MCF 10A (cell line): ENCODE measurements around the gene THUMPD1. TPM values are rescaled to one million over a fixed set of nuclear protein-coding genes. Genes with fewer than 3 reads are reported as not detected.

Source experiments
- BruUV-seq: library from RNA; stranded (reverse); fragments of 400-500 nt; replicated peaks from 2 replicates; lab custom pipeline; 2021; lab: Mats Ljungman, UMichigan
- CTCF ChIA-PET: fragments of 300-600 bp; sonication (Branson Sonifier 250); formaldehyde crosslinking; extraction: SDS; loops from one replicate; lab custom pipeline; 2021; ENCODE audit warnings: antibody characterized with exemption, inconsistent platforms; lab: Yijun Ruan, JAX
- POLR2A ChIA-PET: fragments of 300-600, 350-650 bp; sonication (Branson Sonifier 250); formaldehyde crosslinking; extraction: SDS; loops from one replicate; lab custom pipeline; 2020; ENCODE audit warnings: antibody characterized with exemption, inconsistent platforms; lab: Yijun Ruan, JAX
- DNase-seq: peaks from one replicate; pipeline ENCODE4 v3.0.0-alpha.2; 2018; ENCODE audit not compliant: unreplicated experiment
- H3K27ac Mint-ChIP-seq: one replicate; pipeline ENCODE4 v1.8.0; 2022; ENCODE audit warnings: mild to moderate bottlenecking, low read depth, mixed read lengths; ENCODE audit not compliant: unreplicated experiment
- H3K27me3 Mint-ChIP-seq: one replicate; pipeline ENCODE4 v1.8.0; 2022; ENCODE audit warnings: mixed read lengths; ENCODE audit not compliant: insufficient read depth, unreplicated experiment
- H3K36me3 Mint-ChIP-seq: one replicate; pipeline ENCODE4 v1.8.0; 2022; ENCODE audit warnings: mild to moderate bottlenecking, moderate library complexity, mixed read lengths; ENCODE audit not compliant: insufficient read depth, unreplicated experiment
- H3K4me1 Mint-ChIP-seq: one replicate; pipeline ENCODE4 v1.8.0; 2022; ENCODE audit warnings: mixed read lengths; ENCODE audit not compliant: insufficient read depth, unreplicated experiment
- H3K4me3 Mint-ChIP-seq: one replicate; pipeline ENCODE4 v1.8.0; 2022; ENCODE audit warnings: mild to moderate bottlenecking, moderate library complexity, mixed read lengths; ENCODE audit not compliant: unreplicated experiment
- H3K9me3 Mint-ChIP-seq: one replicate; pipeline ENCODE4 v1.8.0; 2022; ENCODE audit warnings: mixed read lengths; ENCODE audit not compliant: unreplicated experiment
- CTCF ChIP-seq: fragments of 200-600 bp; IDR thresholded peaks from one replicate; pipeline ENCODE4 v1.8.0; 2022; ENCODE audit warnings: antibody characterized with exemption, mild to moderate bottlenecking; ENCODE audit not compliant: unreplicated experiment
- intact Hi-C: fragments of 100-400 bp; cut with micrococcal nuclease; formaldehyde crosslinking; loops from 2 replicates; pipeline ENCODE4 v1.14.1; 2022
- total RNA-seq: library from RNA; stranded (reverse); gene quantifications from 2 replicates; pipeline ENCODE4 v1.2.3, GENCODE V29; 2022

The THUMPD1 gene
- total RNA-seq, 1 experiment from 2014 or later: 26.5 TPM

GRCh38 chr16:20747030-20747816 is 5.6 kb upstream of the THUMPD1 start:
- no peaks in the 10 kb centered on the region for H3K4me1 Mint-ChIP-seq
- H3K4me3 Mint-ChIP-seq: no peak overlapping the region
- no peak overlapping the region for H3K27ac Mint-ChIP-seq
- peaks cover 9% of the 10 kb centered on the region for H3K27me3 Mint-ChIP-seq
- no TSS peak for BruUV-seq
- TF ChIP-seq CTCF: no peak
- POLR2A ChIA-PET: no interaction called here
- H3K36me3 Mint-ChIP-seq: peaks cover 6% of the 10 kb centered on the region
- CTCF ChIA-PET: interaction anchor here (1.1 kb wide), 1 partner anchor 28 kb away, joined by 3 read pairs; no protein-coding TSS in a partner anchor
- DNase-seq: no peak
- intact Hi-C loops: no loop called here
- H3K9me3 Mint-ChIP-seq: peaks cover 10% of the 10 kb centered on the region

GRCh38 chr16:20746461-20746860 is 4.8 kb upstream of the THUMPD1 start:
- Mint-ChIP-seq H3K36me3 (peaks cover 2% of the 10 kb centered on the region), H3K4me1 (no peaks in the 10 kb centered on the region), H3K27ac (no peak overlapping the region), H3K27me3 (peaks cover 1% of the 10 kb centered on the region), H3K9me3 (peaks cover 10% of the 10 kb centered on the region), H3K4me3 (no peak overlapping the region)
- ChIA-PET CTCF (interaction anchor here (1.1 kb wide), 1 partner anchor 29 kb away, joined by 3 read pairs; no protein-coding TSS in a partner anchor), POLR2A (no interaction called here)
- BruUV-seq: no TSS peak
- TF ChIP-seq CTCF: no peak
- no peak for DNase-seq
- intact Hi-C loops: no loop called here

GRCh38 chr16:20744922-20745440 is 3.4 kb upstream of the THUMPD1 start:
- no peak for TF ChIP-seq CTCF
- H3K27ac Mint-ChIP-seq: no peak overlapping the region
- no peak for DNase-seq
- BruUV-seq: no TSS peak
- H3K36me3 Mint-ChIP-seq: peaks cover 7% of the 10 kb centered on the region
- no peak overlapping the region for H3K4me3 Mint-ChIP-seq
- no peaks in the 10 kb centered on the region for H3K27me3 Mint-ChIP-seq
- ChIA-PET POLR2A (interaction anchor here (0.9 kb wide), 1 partner anchor 40 kb away, joined by 3 read pairs; no protein-coding TSS in a partner anchor), CTCF (no interaction called here)
- intact Hi-C loops: no loop called here
- peaks cover 6% of the 10 kb centered on the region for H3K4me1 Mint-ChIP-seq
- H3K9me3 Mint-ChIP-seq: peaks cover 10% of the 10 kb centered on the region

GRCh38 chr16:20743591-20743990 is 2.0 kb upstream of the THUMPD1 start:
- POLR2A ChIA-PET: no interaction called here
- no peak overlapping the region for H3K4me3 Mint-ChIP-seq

More at GRCh38 chr16:20743591-20743990, 2.0 kb upstream of the THUMPD1 start:
- Mint-ChIP-seq H3K9me3 (peaks cover 10% of the 10 kb centered on the region), H3K27me3 (no peaks in the 10 kb centered on the region), H3K36me3 (peaks cover 21% of the 10 kb centered on the region), H3K4me1 (peaks cover 6% of the 10 kb centered on the region), H3K27ac (no peak overlapping the region)
- CTCF ChIA-PET: no interaction called here
- no TSS peak for BruUV-seq
- intact Hi-C loops: no loop called here
- no peak for TF ChIP-seq CTCF
- DNase-seq: no peak
